ENCODE data around the gene SLC12A9. TPM values are rescaled to one million over a fixed set of nuclear protein-coding genes. Genes with fewer than 3 reads are reported as not detected.

The SLC12A9 gene
- total and polyA plus RNA-seq, 2 of the 8 experiments (the other 6 are each of a cell fraction or from before 2014, with no cell fraction given), result 31.4 to 40.1 TPM

DNA sequence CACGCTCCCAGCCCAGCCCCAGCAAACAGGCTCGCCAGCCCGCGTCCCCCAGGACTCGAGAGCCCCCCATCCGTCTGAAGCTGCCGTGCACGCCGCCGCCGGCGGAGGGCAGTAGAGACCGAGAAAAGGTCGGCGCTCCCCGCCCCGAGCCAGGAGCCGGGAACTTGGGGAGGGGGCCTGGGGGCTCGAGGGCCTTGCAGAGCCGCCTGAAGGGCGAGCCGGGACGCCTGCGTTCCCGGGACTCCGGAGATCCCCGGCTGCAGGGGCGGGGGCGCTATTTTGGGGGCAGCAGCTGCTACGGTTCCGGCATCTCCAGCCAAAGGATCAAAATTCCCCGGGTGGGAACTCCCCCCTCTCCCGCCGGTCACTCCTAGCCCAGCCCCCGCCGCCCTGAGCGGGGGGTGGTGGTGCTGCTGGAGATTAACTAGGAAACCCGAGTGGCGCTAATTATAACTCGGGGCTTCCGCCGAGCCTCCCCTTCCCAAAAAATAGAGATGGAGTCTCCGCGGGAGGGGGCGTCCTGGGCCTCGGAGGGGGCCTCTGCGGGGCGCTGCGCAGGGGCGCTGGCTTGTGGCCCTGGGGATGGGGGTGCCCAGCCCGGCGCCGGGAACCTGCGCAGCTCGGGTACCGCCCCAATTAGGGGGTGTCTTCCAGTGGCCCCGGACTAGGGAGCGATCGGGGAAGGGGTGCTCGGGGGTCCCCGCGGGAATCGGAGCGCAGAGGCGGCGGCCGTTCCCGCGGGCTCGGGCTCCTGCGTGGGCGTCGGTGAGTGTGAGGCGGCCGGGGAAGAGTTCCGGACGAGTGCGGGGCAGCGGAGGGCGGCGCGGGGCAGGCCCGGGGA is 42.6 kb downstream of the SLC12A9 start (continued):
- TF ChIP-seq TAF7 (optimal IDR thresholded peaks at IDR 0.05; ENCODE audit: borderline replicate concordance, low read depth, low read length) (no peak), CREB1 (IDR thresholded peaks at IDR 0.05) (peak; percentile 29; the same call in 1 of the 2 replicates), SP4 (IDR thresholded peaks at IDR 0.05; ENCODE audit: low read length) (no peak), HDAC2 (IDR thresholded peaks at IDR 0.05; ENCODE audit: borderline replicate concordance in 1 of 2, low read depth in 2 of 2, low read length in 2 of 2) (0 out of 4 replicates have a peak, but pooled peaks of 1 of the 2 experiments have one; percentile 23), YY1 (IDR thresholded peaks at IDR 0.05; ENCODE audit: low read depth, low read length) (peak; percentile 32; the same call in 1 of the 2 replicates), RAD21 (IDR thresholded peaks at IDR 0.05 in 1 of 2, conservative IDR thresholded peaks at IDR 0.05 in 1 of 2; ENCODE audit: low read depth in 2 of 2, low read length in 2 of 2) (peak; percentile 95 to 98), GABPA (IDR thresholded peaks at IDR 0.05; ENCODE audit: borderline replicate concordance, insufficient read depth, low read length) (no peak)
